ENCODE data around the gene HEATR3.

Gene HEATR3

GRCh38 chr16:50154420-50154950, 88.7 kb downstream of the HEATR3 start:
- no peak for DNase-seq

GRCh38 chr16:50155925-50156324, 90.2 kb downstream of the HEATR3 start:
- no peak for DNase-seq

All from CD4-positive, alpha-beta T cell treated with Interferon gamma for 1 hour (primary cell).